Stimulated activated CD4-positive, alpha-beta T cell treated with anti-CD3 and anti-CD28 coated beads, Interleukin-1b, Interleukin-23, amount 100 ng/mL, for 24 hours (primary cell): ENCODE measurements around the gene CLEC16A.

Source experiments
- DNase-seq, 4 experiments: peaks; one replicate each; pipeline ENCODE4 v3.0.0-alpha.2; 2020; ENCODE audit warnings: low read depth in 4 of 4, low spot score in 1 of 4

CLEC16A gene

DNA sequence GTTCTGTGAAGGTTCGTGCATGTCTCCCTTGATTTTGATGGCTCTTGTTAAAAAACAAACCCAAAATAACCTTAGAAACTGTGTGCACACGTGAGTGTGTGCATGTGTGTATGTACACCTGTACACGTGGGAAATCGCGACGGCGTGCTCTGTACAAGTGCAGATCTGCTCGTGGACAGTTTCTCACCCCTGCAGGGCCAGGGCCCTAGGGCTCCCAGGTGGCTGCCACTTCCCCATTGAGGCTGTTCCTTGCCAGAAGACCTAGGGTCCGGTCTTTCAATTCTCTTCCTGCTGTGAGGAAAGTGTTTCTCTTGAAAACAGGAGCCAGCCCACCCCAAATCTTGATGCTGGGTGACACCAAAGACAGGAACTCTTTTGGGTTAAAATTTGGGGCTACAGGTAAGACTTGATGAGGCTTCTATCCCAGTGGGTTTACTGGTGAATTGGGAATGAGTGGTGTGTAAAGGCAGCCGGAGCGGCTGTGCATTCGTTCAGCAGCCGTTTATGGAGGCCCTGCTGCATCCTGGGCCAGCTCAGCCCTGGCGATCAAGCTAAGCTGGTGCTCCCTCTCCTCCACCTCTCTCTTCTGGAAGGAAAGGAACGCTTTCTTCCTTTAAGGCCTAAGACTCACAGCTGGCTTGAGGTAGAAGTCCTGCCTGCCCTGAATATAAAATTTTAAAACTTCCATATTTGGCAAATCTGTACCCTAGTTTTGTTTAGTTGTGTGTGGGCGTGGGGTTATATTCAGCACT lies 137.9 kb downstream of the CLEC16A start:
- DNase-seq: no peak

DNA sequence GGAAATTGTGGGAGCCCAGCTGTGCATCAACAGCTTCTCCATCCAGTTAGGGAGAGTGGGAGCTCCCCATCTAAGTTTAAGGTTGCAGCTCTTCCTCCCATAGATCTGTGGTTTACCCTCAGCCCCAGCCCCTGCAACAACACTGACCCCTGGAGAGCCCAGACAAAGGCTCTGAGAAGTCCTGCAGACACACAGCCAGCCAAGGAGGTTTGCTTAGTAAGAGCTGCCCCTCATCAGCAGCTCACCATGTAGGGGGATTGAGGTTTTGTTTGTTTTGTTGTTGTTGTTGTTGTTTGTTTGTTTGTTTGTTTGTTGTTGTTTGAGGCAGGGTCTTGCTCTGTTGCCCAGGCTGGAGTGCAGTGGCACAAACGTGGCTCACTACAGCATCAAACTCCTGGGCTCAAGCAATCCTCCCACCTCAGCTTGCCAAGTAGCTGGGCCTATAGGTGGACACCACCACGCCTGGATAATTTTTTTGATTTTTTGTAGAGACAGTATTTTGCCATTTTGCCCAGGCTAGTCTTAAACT lies 138.6 kb downstream of the CLEC16A start:
- no peak for DNase-seq

DNA sequence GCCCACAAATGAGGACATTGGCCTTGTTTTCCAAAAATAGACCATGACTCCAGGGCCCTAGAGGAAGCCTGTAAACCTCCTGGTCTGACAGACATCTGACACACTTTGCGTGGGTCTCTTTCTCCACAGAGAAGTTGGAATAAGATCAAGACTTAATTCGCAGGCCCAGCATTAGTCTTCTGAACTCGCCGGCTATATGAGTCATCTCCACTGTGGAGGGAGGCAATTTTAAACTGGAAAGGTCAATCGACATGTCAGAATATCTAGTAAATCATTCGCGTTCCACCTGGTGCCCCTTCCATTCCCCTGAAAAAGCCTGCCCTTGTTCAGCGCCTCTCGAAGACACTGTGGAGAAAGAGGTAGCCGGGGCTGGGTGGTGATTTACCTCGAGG lies 140.1 kb downstream of the CLEC16A start:
- no peak for DNase-seq

DNA sequence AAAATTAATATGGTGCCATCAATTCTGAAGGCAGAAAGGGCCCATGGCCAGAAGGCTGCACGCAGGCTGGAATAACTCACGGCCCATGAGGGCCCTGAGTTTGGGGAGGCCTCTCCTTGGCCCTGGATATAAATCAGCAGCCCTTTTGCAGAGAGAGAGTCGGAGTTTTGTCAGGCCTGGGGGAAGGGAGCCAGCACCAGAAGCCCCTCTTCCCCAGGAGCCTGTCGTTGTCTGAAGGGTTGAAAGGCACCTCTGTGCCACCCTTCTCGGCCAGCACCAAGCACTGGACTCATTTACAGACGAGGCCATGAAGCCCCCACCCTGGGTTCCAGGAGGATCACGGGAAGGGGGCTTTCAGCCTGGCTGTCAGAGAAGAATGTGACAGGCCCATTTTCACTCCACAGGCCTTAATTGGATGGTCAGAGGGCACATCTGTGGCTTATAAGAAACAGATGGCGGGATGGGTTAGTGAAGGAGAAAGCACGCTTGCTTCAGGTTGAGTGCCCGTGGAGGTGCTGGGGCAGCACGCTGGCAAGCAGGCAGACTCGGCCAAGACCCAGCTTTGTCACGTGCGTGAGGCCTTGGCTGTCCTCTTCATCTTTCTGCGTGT lies 140.6 kb downstream of the CLEC16A start:
- no peak for DNase-seq

DNA sequence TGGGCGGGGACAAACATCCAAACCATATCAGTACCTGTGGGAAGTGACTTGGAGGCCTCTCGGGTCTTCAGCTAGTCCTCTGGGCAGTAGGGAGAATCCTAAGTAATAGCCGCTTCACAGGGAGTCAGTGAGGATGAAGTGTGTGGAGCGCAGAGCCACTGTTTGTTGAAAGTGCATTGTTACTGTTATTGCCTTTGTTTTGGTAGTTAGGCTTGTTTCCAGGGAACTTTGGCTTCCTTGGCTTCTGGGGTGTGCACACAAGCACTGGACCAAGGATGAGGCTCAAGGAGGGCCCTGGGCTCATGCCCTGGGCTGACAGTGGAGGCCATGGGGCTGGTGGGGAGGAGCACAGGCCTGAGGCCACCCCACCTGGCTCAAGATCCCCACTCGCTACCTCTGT lies 141.6 kb downstream of the CLEC16A start:
- no peak for DNase-seq

DNA sequence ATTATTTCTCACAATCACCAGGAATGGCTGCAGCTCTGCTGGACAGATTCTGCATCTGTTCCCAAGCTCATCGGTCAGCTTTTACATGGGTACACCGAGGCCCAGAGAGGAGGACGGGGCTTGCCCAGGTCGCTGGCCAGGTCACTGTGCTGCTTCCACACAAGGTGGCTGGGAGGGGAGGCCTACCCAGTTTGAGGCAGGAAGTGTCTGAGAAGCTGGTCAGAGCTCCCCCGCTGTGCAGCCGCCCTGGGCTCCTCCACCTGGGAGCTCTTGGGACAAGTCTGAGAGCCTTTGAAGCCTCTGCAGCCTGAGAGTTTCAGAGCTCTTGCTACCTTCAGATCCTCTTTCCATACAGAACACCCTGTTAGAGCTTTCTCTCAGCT lies 143.3 kb downstream of the CLEC16A start:
- DNase-seq: no peak

DNA sequence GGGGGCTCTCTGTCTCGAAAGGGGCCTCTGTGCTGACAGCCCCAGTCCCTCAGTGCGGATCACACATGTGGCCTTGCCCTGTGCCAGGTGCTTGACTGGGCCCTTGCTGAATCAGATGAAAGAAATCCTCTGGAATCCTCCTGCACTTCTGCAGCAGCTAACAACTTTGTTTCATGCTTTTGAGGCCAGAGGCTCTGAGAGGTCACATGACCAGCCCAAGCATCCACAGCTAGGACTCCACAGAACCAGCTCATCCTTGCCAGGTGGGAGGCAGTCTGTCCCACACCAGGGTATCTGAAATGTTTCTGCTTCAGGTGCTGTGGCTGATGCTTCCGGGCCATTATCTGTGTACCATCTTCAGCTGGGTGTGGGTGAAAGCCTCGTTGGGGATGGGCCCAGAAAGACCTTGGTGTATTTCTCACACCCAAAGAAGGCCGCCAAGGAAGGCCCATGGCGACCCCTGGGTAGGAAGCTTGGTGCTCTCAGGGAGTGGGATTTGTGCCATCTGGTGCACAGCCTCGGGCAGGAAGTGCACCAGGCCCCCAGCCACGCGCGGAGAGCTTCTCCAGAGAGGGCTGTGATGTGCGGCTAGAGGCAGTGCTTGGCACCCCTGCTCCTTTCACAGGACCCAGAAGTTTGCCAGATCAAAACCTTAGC lies 143.8 kb downstream of the CLEC16A start:
- no peak for DNase-seq

DNA sequence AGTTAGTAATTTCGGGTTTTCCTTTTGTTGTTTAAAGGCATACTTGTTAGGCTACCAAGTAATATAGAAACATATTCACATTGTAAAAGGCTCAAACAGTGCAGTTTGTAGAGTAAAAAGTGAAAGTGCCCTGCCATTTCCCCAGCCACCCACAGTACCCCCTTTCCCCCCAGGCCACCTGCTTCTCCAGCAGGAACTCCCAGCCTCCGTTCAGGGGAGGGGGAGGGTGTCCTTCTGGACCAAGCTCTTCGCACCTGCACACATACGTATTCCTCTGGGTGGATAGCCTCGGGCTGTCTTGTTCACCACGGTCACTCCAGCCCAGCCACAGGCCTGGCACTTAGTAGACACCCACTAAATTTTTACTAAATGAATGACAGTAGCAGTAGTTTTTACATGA lies 144.5 kb downstream of the CLEC16A start:
- no peak for DNase-seq

DNA sequence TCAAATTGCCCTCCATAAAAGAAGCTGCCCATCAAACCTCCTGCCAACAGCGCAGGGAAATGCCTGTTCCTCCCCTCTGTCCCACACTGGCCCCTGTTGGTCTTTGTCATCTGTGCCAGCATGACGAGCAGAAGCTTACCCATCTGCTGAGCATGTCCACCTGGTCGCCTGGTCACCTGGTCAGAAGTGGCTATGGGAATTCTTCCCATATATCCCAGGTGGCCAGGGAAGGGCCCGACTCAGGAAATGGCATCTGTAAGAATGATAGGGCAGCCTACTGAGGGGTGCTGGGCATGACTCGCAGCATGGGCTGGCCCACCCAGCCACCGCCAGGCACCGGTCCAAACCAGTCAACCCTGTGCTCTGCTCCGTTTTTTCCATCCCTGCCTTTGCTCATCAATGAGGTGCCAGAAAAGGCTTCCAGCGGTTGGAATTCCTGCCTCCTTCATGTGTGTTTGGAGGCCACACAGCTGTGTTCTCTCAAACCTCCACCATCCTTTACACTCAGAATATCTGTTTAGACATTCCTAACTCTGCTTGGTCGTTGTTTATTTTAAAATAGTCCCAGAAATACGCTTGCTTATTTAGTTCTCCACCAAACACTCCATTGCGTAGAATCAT lies 145.2 kb downstream of the CLEC16A start:
- DNase-seq: no peak

DNA sequence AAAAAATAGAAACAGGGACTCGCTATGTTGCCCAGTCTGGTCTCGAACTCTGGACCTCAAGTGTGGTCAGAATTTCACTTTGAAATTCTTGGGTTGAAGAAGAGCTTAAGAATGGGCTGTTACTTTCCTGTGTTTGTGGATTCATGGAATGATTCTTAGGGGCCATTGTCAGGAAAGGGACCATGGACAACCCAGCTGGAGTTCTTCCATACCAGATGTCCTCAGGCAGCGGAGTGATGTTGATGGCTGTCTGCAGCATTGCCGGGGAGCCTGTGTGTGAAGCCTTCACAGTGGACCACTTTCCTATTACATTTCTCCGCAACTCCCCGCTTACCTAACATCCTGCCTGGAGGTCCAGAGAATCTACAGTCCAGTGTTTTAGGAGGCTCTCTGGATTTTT lies 145.9 kb downstream of the CLEC16A start:
- no peak for DNase-seq

DNA sequence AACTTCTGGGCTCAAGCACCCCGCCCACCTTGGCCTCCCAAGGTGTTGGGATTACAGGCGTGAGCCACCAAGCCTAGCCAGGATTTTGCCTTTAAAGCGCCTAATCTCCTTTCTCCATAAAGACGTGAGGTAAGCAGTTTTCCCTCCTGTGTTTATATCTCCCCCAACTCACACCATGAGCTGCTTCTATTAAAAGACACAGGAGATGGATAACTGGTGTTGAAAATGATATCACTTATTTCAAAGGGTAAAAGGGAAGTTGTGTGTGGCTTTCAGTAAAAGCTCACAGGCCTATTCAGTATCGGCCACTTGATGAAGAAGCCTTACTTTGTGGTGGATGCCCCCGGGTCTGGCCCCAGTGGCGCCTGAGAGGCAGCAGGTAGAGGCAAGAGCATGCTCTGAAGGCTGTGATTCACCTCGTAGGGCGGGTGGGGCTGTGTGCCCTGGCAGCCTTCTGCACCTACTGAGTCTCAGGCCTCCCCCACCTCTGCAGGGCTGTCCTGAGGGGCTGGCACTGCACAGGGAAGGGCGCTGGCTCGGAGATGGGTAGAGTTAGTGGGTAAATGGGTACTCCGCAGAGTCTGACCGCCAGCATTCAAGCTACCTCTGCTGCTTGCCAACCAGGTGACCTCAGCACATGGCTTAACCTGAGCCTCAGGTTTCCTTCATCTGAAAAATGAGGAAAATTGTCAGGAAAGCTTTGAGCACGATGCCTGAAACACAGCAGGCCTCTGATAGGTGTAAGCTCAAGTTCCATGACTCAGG lies 146.8 kb downstream of the CLEC16A start:
- peak in 1 of 4 experiments; percentile 52 for DNase-seq

DNA sequence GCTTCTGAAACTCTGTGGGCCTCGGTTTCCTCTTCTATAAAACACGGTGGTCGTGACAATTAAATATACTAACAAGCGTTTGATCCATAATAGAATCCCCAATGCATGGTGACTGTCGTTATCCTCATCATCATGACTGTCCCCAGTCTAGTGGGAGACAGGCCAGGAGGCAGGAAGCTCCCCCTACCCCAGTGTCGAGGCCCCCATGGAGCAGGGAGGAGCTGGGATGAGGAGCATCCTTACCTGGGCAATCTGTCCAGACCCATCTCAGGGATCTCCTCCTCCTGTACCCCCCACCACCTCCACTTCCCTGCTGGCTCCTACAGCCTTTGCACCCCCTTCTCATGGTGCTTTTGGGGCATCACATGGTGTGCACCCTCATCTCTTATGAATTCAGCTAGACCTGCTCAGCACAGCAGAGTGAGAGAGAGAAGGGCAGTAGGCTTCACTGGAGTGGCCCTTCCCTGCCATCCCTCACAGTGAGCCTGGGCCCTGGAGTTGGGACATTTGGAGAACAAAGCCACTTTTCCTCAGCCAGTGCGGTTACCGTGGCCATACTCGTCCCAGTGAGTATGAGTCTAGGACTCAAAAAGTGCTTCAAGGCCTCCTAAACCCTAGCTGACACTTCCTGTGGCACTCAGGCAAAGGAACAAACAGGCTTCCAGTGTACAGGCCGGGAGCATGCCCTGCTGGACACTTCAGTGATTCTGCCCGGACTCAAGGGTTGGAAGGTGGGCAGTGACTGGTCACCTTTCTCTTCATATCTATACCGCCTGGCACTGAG lies 148.6 kb downstream of the CLEC16A start:
- DNase-seq: no peak

DNA sequence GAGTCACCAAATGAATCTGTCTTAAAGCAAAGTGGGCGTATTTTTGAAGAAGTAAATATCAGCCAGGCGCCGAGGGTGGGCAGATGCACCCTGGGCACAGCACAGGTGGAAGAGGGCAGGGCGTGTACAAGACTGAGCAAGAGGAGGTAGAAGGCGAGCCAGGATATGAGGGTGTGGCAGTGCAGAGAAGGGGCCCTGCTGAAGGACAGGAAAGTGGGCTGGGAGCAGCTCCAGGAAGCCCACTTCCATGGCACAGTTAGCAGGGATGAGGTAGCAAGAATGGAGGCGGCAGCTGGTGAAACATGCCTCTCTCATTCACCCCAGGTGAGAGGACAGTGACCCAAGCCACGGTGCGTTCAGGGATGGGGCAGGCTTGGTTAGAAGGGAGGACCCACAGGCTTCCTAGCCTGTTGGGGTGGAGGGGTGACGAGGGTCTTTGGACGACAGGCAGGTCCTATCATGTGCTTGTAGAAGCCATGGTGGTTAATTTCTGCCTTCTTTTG lies 149.3 kb downstream of the CLEC16A start:
- DNase-seq: no peak

DNA sequence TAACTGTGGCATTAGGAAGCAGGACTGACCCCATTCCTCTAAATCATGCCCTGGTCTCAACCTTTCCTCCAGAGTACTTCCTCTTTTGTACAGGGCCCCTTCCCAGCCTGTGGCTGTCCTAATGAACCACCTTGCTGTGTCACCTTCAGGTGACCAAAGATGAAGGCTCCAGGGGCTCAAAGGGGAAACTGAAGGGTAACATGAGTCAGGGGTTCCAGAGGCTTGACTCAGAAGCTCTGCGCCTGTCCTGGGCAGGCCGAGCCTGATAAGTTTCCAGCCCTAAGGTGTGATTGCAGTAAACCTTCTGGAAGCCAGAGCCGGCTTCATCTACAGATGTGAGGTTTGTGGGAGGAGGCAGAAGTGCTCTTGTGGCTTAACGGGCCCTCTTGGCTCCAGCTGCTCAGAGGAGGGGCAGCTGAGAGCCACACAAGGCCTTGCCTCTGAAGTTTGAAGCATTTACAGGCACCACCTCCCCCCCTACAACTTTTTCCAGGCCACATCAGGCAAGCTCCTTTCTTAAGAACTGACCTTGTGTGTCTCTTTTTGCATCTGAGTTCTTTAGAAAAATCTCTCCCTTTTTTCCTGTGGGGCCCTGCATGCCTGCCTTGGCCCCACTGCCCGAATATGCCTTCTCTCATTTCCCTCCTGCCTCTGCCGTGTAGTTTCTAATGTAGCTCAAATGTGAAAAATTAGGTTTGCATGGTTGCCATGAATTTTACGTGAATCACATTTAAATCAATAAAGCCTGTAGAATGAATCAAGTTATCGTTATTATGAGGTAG lies 149.9 kb downstream of the CLEC16A start:
- peak in 2 of 4 experiments; percentile 51 to 69 for DNase-seq

DNA sequence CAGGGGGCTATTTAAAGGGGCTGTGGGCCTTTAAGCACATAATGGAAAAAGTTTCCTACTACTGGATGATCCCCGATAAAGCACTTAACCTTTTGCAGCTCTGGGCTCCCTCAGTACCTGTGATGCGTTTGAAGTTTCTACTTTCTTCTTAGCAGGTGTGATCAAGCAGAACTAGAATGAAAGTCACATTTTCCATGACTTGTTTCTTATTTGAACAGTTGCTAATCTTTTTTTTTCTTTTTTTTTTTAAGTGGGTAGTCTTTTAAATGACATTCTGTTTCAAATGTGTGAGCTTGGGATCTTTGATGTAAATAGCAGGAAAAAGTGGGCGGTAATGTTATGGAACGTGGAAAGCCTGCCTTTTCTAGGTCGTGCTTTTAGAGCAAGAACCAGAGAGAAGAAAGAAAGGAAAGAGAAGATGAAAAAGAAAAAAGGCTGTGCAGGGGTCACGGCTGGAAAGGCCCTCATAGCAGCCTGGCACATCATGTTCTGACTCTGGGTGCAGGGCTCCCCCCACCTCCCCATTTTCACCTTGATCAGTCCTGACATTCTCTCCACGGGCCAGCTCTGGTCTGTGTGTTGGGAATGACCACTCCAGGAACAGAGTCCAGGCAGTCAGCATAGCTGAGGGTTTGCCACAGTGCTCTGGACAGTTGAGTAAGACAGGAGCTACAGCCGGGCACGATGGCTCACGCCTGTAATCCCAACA lies 150.6 kb downstream of the CLEC16A start:
- no peak for DNase-seq

DNA sequence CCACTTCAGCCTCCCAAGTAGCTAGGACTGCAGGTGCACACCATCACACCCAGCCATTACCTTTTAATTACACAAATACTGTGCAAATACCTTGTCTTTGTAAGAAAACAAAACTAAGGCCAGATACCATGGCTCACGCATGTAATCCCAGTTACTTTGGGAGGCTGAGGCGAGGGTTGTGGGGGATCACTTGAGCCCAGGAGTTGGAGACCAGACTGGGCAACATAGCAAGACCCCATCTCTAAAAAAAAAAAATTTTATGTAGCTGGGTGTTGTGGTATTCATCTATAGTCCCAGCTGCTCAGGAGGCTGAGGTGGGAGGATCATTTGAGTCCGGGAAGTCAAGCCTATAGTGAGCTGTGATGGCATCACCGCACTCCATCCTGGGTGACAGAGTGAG lies 151.6 kb downstream of the CLEC16A start:
- no peak for DNase-seq

DNA sequence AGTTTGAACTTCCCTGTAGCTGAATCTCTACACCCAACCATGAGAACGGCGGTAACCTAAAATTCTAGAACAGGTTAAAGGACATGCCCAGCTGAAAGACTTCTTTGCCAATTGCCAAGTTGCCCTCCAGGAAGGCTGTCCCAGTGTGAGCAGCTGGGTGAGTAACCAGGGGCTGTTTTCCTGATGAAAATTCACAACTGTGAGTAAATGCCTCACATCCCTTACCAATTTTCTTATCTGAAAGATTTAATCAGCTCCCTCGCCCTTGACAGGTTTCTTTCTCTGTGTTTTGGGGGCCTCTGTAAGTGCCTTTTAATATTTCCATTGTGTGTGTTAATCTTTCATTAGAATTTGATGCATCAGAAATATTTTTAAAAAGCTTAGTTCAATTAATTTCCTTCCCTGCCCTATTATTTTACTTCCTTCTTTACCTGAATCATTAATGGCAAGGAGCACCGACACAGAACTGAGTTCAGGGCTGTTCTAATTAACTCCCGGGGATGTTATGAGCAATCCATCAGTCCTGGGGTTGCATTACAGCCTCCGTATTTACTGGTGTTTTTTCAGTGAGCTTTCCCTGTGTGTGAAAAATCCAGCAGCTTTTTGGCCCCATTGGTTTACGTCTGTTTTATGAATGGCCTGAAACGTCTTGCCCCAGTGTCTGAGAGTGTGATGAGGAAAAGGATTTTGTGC lies 152.9 kb downstream of the CLEC16A start:
- DNase-seq: no peak

DNA sequence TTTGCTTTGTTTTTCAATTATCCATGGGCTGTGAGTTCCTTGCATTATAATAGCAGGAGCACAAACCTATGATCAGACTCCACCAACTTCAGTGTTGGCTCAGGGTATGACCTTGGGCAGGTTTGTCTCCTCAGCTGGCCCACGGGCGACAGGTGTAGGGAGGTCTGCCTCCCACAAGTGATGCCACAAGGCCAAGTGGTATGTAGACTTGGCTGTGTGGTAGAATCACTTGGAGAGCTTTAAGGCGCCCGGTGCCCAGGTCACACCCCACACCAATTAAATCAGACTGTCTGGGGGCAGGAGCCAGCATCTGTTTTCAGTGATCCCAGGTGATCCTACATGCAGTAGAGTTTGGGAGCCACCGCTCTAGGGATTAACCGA lies 153.4 kb downstream of the CLEC16A start:
- no peak for DNase-seq
